Hindlimb muscle (tissue), 1 donor: ENCODE results near the gene HYAL4. TPM values are rescaled to one million over a fixed set of nuclear protein-coding genes. Genes with fewer than 3 reads are reported as not detected.

Source experiments
- DNase-seq: peaks from one replicate; pipeline ENCODE4 v3.0.0-alpha.2; 2013
- polyA plus RNA-seq: library from polyadenylated mRNA; unstranded; fragments of 120-200 nt; gene quantifications from one replicate; pipeline ENCODE4 v1.2.1, GENCODE V29; 2013; ENCODE audit not compliant: insufficient read length

HYAL4 gene
- polyA plus RNA-seq, 1 donor: not detected

GRCh38 chr7:123905714-123906113 is 60.7 kb downstream of the HYAL4 start:
- no peak for DNase-seq

GRCh38 chr7:123916240-123916724 is 71.3 kb downstream of the HYAL4 start:
- no peak for DNase-seq

GRCh38 chr7:123917878-123918277 is 72.9 kb downstream of the HYAL4 start:
- DNase-seq: no peak

- DNase-seq: no peak
Measured at GRCh38 chr7:123918309-123918708, 73.3 kb downstream of the HYAL4 start.

- no peak for DNase-seq
Measured at GRCh38 chr7:123923599-123923998, 78.6 kb downstream of the HYAL4 start.

GRCh38 chr7:123924941-123925340 is 80.0 kb downstream of the HYAL4 start, which contains the start of gene SPAM1:
SPAM1 (plus strand) TSS chr7:123925241; CDS start chr7:123953571, 28,330 bp downstream.
- DNase-seq: no peak

Other genes with a start within 250 kb of the HYAL4 start
- 7.3 TPM for gene ASB15, start 243.3 kb upstream of the HYAL4 start, polyA plus RNA-seq
- gene LMOD2, start 189.3 kb upstream of the HYAL4 start, polyA plus RNA-seq: 138 TPM
- gene WASL, start 96.2 kb upstream of the HYAL4 start, polyA plus RNA-seq: 31.0 TPM
- not detected for gene SPAM1, start 80.1 kb downstream of the HYAL4 start, polyA plus RNA-seq
- gene TMEM229A, start 187.9 kb downstream of the HYAL4 start, polyA plus RNA-seq: 0.09 TPM